Activated effector memory CD4-positive, alpha-beta T cell treated with anti-CD3 and anti-CD28 coated beads, Interleukin-2, amount 50 U/mL, for 16 hours (primary cell): ENCODE measurements around the gene TEX13B.
"Not testable (repeated sequence)": the region's sequence is repeated elsewhere in the genome, so short reads cannot be mapped to it uniquely, and the experiment has no call there.

Source experiments
- DNase-seq: peaks from one replicate; pipeline ENCODE4 v3.0.0-alpha.2; 2020

TEX13B gene

GRCh38 chrX:107982356-107982755, at the start of gene TEX13B:
TEX13B (minus strand) TSS chrX:107982370; CDS start chrX:107982127, 243 bp downstream.
- DNase-seq = no peak

GRCh38 chrX:108029928-108030711, 48.0 kb upstream of the TEX13B start:
- no peak for DNase-seq

- DNase-seq = no peak
Measured at GRCh38 chrX:108028854-108029253, 46.7 kb upstream of the TEX13B start.

- DNase-seq = no peak
Measured at GRCh38 chrX:108025954-108026600, 43.9 kb upstream of the TEX13B start.

- DNase-seq = no peak
Measured at GRCh38 chrX:108025376-108025775, 43.2 kb upstream of the TEX13B start.

GRCh38 chrX:108022491-108023089, 40.4 kb upstream of the TEX13B start:
- DNase-seq = no peak

GRCh38 chrX:108020631-108021030, 38.5 kb upstream of the TEX13B start:
- no peak for DNase-seq

- DNase-seq = no peak
Measured at GRCh38 chrX:108019382-108019875, 37.3 kb upstream of the TEX13B start.

GRCh38 chrX:108018656-108019381, 36.6 kb upstream of the TEX13B start:
- DNase-seq = peak; percentile 70

GRCh38 chrX:108001218-108001814, 19.1 kb upstream of the TEX13B start:
- no peak for DNase-seq

- no peak for DNase-seq
Measured at GRCh38 chrX:108000751-108001150, 18.6 kb upstream of the TEX13B start.

GRCh38 chrX:107996124-107996523, 14.0 kb upstream of the TEX13B start:
- no peak for DNase-seq

GRCh38 chrX:107985033-107985432, 2.9 kb upstream of the TEX13B start:
- DNase-seq = no peak

GRCh38 chrX:107979534-107979933, 2.6 kb downstream of the TEX13B start:
- DNase-seq = no peak

GRCh38 chrX:107978707-107979307, 3.4 kb downstream of the TEX13B start:
- DNase-seq = no peak

GRCh38 chrX:107978071-107978470, 4.1 kb downstream of the TEX13B start:
- no peak for DNase-seq

- DNase-seq = no peak
Measured at GRCh38 chrX:107971636-107972035, 10.5 kb downstream of the TEX13B start.

GRCh38 chrX:107970073-107970472, 12.1 kb downstream of the TEX13B start:
- DNase-seq = no peak

GRCh38 chrX:107968623-107969022, 13.5 kb downstream of the TEX13B start:
- no peak for DNase-seq

GRCh38 chrX:107955337-107955736, 26.8 kb downstream of the TEX13B start:
- DNase-seq = not testable (repeated sequence)

- no peak for DNase-seq
Measured at GRCh38 chrX:107940095-107940494, 42.1 kb downstream of the TEX13B start.

GRCh38 chrX:107936434-107936730, 45.8 kb downstream of the TEX13B start:
- no peak for DNase-seq
